ENCODE measurements around the gene SULT6B1. TPM values are rescaled to one million over a fixed set of nuclear protein-coding genes. Genes with fewer than 3 reads are reported as not detected.
"Not testable (repeated sequence)": the region's sequence is repeated elsewhere in the genome, so short reads cannot be mapped to it uniquely, and the experiment has no call there.

The SULT6B1 gene
- total and polyA plus RNA-seq, 2 experiments from 2014 or later = not detected

- Histone ChIP-seq H3K9me3 (ENCODE audit: low read depth) (no peaks in the 10 kb centered on the region), H3K4me3 (no peak overlapping the region), H3K36me3 (peaks cover 72% of the 10 kb centered on the region), H3K27me3 (no peaks in the 10 kb centered on the region), H3K4me1 (ENCODE audit: low read depth) (no peaks in the 10 kb centered on the region), H3K27ac (no peak overlapping the region)
- no peak for TF ChIP-seq CTCF (IDR thresholded peaks at IDR 0.05; ENCODE audit: low read depth, low read length)
- no peak for DNase-seq (ENCODE audit: low read depth in 1 of 2, low spot score in 1 of 2)
These were observed 23.5 kb upstream of the SULT6B1 start for GRCh38 chr2:37211939-37212338.

GRCh38 chr2:37211212-37211611 is 22.7 kb upstream of the SULT6B1 start:
- no peak for DNase-seq (ENCODE audit: low read depth in 1 of 2, low spot score in 1 of 2)
- H3K4me1 ChIP-seq (ENCODE audit: low read depth) = no peaks in the 10 kb centered on the region
- no peak overlapping the region for H3K4me3 ChIP-seq
- H3K27me3 ChIP-seq = no peaks in the 10 kb centered on the region
- H3K36me3 ChIP-seq = peaks cover 66% of the 10 kb centered on the region
- H3K27ac ChIP-seq = no peak overlapping the region
- H3K9me3 ChIP-seq (ENCODE audit: low read depth) = no peaks in the 10 kb centered on the region
- TF ChIP-seq CTCF (IDR thresholded peaks at IDR 0.05; ENCODE audit: low read depth, low read length) = no peak

- H3K9me3 ChIP-seq (ENCODE audit: low read depth); H3K27me3 ChIP-seq; H3K27ac ChIP-seq; H3K4me1 ChIP-seq (ENCODE audit: low read depth); H3K4me3 ChIP-seq; DNase-seq (ENCODE audit: low read depth in 1 of 2, low spot score in 1 of 2): not testable (repeated sequence)
- peaks cover 55% of the 10 kb centered on the region for H3K36me3 ChIP-seq
These were observed 18.3 kb upstream of the SULT6B1 start for GRCh38 chr2:37206760-37207159.

GRCh38 chr2:37205689-37206341 is 17.3 kb upstream of the SULT6B1 start:
- Histone ChIP-seq H3K4me1 (ENCODE audit: low read depth) (no peaks in the 10 kb centered on the region), H3K27ac (no peak overlapping the region), H3K9me3 (ENCODE audit: low read depth) (no peaks in the 10 kb centered on the region), H3K4me3 (no peak overlapping the region), H3K36me3 (peaks cover 54% of the 10 kb centered on the region), H3K27me3 (no peaks in the 10 kb centered on the region)
- no peak for TF ChIP-seq CTCF (IDR thresholded peaks at IDR 0.05; ENCODE audit: low read depth, low read length)
- DNase-seq (ENCODE audit: low read depth in 1 of 2, low spot score in 1 of 2) = no peak

- H3K36me3 ChIP-seq = peaks cover 49% of the 10 kb centered on the region
- H3K9me3 ChIP-seq (ENCODE audit: low read depth); H3K4me3 ChIP-seq; H3K27me3 ChIP-seq; DNase-seq (ENCODE audit: low read depth in 1 of 2, low spot score in 1 of 2); H3K4me1 ChIP-seq (ENCODE audit: low read depth); H3K27ac ChIP-seq: not testable (repeated sequence)
These were observed 16.7 kb upstream of the SULT6B1 start for GRCh38 chr2:37205071-37205661.

GRCh38 chr2:37203708-37204107 is 15.2 kb upstream of the SULT6B1 start:
- H3K27ac ChIP-seq = no peak overlapping the region
- no peak for TF ChIP-seq CTCF (IDR thresholded peaks at IDR 0.05; ENCODE audit: low read depth, low read length)
- no peaks in the 10 kb centered on the region for H3K4me1 ChIP-seq (ENCODE audit: low read depth)
- DNase-seq (ENCODE audit: low read depth in 1 of 2, low spot score in 1 of 2) = no peak
- no peak overlapping the region for H3K4me3 ChIP-seq
- H3K36me3 ChIP-seq = peaks cover 40% of the 10 kb centered on the region
- H3K9me3 ChIP-seq (ENCODE audit: low read depth) = no peaks in the 10 kb centered on the region
- no peaks in the 10 kb centered on the region for H3K27me3 ChIP-seq

Data from cardiac muscle cell (in vitro differentiated cells and primary cell).